Measurements from ENCODE around the gene MAP3K13. TPM values are rescaled to one million over a fixed set of nuclear protein-coding genes. Genes with fewer than 3 reads are reported as not detected.

Gene MAP3K13
- total RNA-seq, 2 experiments from 2014 or later: 14.3 to 17.6 TPM

DNA sequence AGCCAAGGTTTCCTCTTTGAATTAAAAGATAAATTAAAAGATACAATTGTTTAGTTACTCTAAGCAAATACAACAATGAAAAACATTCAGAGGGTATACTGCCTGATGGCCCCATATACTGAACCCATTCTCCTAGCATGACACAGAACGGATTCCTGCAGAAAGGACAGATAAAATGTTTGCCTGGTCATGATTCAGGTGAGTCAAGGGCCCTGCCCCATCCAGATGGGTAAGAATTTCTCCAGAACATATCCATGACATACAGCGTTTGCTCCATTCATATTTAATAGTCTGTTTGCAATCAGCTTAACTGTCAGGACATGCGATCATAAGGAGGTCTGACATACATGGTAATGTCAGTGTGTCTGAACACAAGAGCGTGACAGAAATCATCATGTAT lies 127.3 kb downstream of the MAP3K13 start:
- DNase-seq: no peak
- no peaks in the 10 kb centered on the region for H3K27me3 Mint-ChIP-seq
- ATAC-seq: no peak
- no peaks in the 10 kb centered on the region for H3K9me3 Mint-ChIP-seq (ENCODE audit: low read depth)
- intact Hi-C loops (cut with DNase I, micrococcal nuclease): no loop called here
- CTCF ChIA-PET: no interaction called here
- no peak overlapping the region for H3K27ac Mint-ChIP-seq
- POLR2A ChIA-PET: no interaction called here
- H3K36me3 Mint-ChIP-seq (ENCODE audit: low read depth): peaks cover 51% of the 10 kb centered on the region
- no peak overlapping the region for H3K4me3 Mint-ChIP-seq
- H3K4me1 Mint-ChIP-seq: no peaks in the 10 kb centered on the region

DNA sequence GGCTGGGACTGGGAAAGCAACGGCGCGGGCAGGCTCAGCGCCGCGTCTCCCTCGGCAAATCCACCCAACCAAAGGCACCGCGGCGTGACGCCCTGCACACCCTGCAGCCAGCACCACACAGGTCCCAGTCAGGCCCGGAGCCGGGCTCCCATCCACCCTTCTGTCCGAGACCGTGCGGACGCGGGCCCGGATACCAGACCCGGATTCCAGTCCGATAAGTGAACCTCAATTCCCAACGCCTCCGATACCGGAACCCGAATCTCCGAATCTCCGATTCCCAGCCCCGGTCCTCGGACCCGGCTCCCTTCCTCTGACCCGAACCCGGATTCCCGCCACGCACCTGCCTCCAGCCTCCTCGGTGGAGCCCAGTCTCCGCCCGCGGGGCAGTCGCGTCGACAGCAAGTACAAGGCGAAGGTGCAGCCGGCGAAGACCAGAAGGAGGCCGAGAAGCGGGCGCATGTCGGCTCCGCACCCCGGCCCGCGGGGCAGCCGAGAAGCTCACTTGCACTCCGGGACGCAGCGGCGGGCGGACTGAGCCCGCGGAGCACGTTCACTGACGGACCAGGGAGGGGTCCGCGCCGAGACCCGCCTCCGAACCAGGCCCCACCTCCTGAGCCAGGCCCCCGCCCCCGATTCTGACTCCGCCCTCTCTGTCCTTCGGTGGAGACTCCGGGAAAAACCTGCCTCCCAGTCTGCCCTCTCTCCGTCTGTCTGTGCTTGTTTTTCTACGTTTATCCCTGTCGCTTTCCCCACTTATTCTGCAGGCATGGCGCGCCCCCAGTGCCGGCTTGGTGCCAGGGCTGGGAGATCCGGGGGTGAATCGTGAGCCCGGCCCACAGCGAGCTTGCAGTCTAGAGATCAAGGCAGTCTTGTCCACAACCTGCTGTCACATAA lies 135.8 kb downstream of the MAP3K13 start, which contains the start of gene TMEM41A:
Gene TMEM41A (minus strand): TSS at position 533 of the 894 bp plus-strand sequence. CDS start 74 bp downstream, at position 459.
- POLR2A ChIA-PET: interaction anchor here (0.6 to 1.3 kb wide), 6 partner anchors 11 to 88 kb away, joined by 3 read pairs; partner anchors contain the start of genes LIPH and SENP2
- DNase-seq (peak; percentile 96), ATAC-seq (peak; percentile 99)
- Mint-ChIP-seq H3K27ac (peak within 1 kb of the TSS; percentile 91), H3K4me3 (peak within 1 kb of the TSS; percentile 98), H3K4me1 (peaks cover 18% of the 10 kb centered on the region), H3K36me3 (ENCODE audit: low read depth) (peaks cover 19% of the 10 kb centered on the region), H3K9me3 (ENCODE audit: low read depth) (no peaks in the 10 kb centered on the region), H3K27me3 (no peaks in the 10 kb centered on the region)
- intact Hi-C loops (cut with DNase I, micrococcal nuclease): loop anchor here (1.0 to 2.0 kb wide), 8 partner anchors 54 to 686 kb away; partner anchors contain the start of genes LIPH (in 2 of the 2), SENP2 (in 2 of the 2) and VPS8 (in 1 of the 2)
- CTCF ChIA-PET: interaction anchor here (0.6 to 1.0 kb wide), 3 partner anchors 49 to 921 kb away, joined by 3 read pairs; no protein-coding TSS in a partner anchor

DNA sequence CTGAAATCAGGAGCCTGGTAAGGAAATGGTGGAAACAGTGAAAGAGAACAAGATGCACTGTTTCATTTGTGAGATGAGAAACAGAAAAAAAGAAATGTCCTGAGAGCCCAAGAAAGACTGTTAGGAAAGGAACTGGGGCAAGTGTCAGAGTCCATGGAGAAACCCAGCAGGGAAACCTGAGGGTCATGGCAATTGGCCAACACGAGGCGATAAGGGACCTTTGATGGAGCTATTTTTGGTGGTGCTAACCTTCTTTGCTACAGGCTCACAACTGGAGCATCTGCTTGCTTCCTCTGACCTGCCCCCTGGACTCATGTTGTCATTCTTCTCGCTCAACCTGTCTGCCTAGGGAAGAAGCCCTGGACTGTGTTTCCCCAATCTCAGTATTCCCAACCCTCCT lies 140.1 kb downstream of the MAP3K13 start:
- ATAC-seq: no peak
- peaks cover 5% of the 10 kb centered on the region for H3K4me1 Mint-ChIP-seq
- H3K36me3 Mint-ChIP-seq (ENCODE audit: low read depth): no peaks in the 10 kb centered on the region
- ChIA-PET POLR2A (no interaction called here), CTCF (interaction anchor here (0.6 to 1.7 kb wide), 2 partner anchors 10 to 21 kb away, joined by 3 to 5 read pairs; no protein-coding TSS in a partner anchor)
- no peaks in the 10 kb centered on the region for H3K27me3 Mint-ChIP-seq
- no peak overlapping the region for H3K4me3 Mint-ChIP-seq
- H3K27ac Mint-ChIP-seq: no peak overlapping the region
- no peak for DNase-seq
- H3K9me3 Mint-ChIP-seq (ENCODE audit: low read depth): no peaks in the 10 kb centered on the region
- intact Hi-C loops (cut with DNase I, micrococcal nuclease): no loop called here

DNA sequence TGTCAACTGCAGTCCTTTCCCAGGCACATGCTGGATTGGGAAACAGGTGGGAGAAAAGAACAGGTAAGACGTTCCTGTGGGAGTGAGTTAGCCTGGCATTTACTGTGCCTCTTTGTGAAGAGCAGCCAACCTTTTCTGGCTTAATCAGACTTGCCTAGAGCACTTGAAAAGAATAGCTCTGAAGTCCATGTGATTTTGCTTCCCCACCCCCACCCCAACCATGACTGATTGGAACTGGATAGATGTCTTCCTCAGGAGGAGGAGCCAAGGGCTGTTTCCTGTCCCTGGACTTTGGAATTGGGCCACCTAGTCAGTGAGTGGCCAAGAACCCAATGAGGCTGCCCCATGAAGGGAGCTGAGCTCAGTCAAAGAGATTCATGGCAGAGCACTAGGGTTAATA lies 140.6 kb downstream of the MAP3K13 start:
- POLR2A ChIA-PET: no interaction called here
- Mint-ChIP-seq H3K9me3 (ENCODE audit: low read depth) (no peaks in the 10 kb centered on the region), H3K36me3 (ENCODE audit: low read depth) (no peaks in the 10 kb centered on the region), H3K4me1 (peaks cover 3% of the 10 kb centered on the region), H3K4me3 (no peak overlapping the region), H3K27me3 (no peaks in the 10 kb centered on the region), H3K27ac (no peak overlapping the region)
- no peak for DNase-seq
- intact Hi-C loops (cut with DNase I, micrococcal nuclease): no loop called here
- CTCF ChIA-PET: interaction anchor here (0.6 to 1.7 kb wide), 3 partner anchors 9 to 70 kb away, joined by 3 to 5 read pairs (median 3); no protein-coding TSS in a partner anchor
- ATAC-seq: no peak

DNA sequence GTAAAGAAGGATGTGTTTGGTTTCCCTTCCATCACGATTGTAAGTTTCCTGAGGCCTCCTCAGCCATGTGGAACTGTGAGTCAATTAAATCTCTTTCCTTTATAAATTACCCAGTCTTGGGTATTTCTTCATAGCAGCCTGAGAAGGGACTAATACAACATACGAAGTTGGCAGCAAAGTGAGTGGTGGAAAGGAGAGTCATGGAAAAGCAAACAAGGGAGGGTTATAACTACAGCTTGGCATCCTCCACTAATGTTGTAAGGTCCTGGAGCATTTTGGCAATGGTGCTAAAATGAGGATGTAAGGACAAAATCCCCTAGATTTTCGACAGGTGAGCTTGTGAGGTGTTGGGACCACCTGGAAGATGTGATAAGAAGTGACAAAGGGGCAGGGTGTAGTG lies 141.7 kb downstream of the MAP3K13 start:
- H3K4me1 Mint-ChIP-seq: peaks cover 2% of the 10 kb centered on the region
- H3K4me3 Mint-ChIP-seq: no peak overlapping the region
- no peak for ATAC-seq
- ChIA-PET CTCF (interaction anchor here (1.6 kb wide), 1 partner anchor 69 kb away, joined by 3 read pairs; no protein-coding TSS in a partner anchor), POLR2A (no interaction called here)
- no peaks in the 10 kb centered on the region for H3K9me3 Mint-ChIP-seq (ENCODE audit: low read depth)
- H3K27me3 Mint-ChIP-seq: no peaks in the 10 kb centered on the region
- intact Hi-C loops (cut with DNase I, micrococcal nuclease): no loop called here
- H3K36me3 Mint-ChIP-seq (ENCODE audit: low read depth): no peaks in the 10 kb centered on the region
- H3K27ac Mint-ChIP-seq: no peak overlapping the region
- DNase-seq: no peak

DNA sequence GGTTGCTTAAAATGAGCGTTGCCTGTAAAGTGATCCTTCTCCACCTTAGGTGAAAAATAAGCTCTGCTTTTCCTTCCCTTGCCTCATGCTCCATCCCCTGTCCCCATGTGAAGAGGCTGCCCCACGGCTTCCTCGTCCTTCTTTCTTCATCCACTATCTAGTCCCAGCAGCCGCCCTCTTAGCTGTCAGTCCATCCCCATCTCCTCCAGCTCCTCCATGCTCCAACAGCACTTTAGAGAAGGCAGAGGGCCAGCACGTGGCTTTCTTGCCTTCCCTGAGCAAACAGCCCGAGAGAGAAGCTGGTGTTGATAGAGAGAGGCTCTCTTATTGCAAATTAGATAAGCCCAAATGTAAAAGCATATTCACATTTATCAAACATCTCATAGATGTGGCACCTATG lies 144.9 kb downstream of the MAP3K13 start:
- Mint-ChIP-seq H3K36me3 (ENCODE audit: low read depth) (no peaks in the 10 kb centered on the region), H3K27ac (no peak overlapping the region), H3K9me3 (ENCODE audit: low read depth) (no peaks in the 10 kb centered on the region), H3K27me3 (peaks cover 2% of the 10 kb centered on the region), H3K4me1 (peaks cover 2% of the 10 kb centered on the region), H3K4me3 (no peak overlapping the region)
- POLR2A ChIA-PET: no interaction called here
- ATAC-seq: no peak
- intact Hi-C loops (cut with DNase I, micrococcal nuclease): no loop called here
- DNase-seq: no peak
- CTCF ChIA-PET: no interaction called here

DNA sequence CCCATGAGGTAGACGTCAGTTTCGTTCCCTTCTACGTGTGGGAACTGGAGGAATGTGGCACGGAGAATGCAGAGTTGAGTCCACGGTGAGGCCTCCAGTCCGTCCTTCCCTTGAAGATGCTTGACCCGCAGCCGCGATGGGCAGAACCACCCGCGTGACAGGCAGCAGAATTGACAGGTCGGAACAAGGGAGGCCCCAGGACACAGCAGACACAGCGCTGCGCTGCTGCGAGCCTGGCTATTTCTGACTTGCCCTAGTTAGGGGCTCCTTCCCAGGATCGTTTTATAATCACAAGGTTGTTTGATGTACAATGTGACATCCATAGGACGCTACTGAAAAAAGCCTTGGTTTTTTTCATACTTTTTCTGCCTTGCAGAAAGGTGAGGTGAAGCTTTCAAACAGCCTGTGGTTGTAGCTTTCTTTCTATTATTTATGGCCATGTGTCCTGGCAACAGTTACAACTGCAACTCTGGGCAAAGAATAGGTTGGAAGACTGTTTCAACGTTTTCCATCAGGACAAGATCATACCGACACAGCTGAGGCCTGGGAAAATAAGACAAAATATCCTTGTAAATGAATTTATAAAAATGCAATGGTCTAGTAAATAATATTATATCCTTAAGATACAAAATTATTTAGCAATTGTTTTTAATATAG lies 145.5 kb downstream of the MAP3K13 start:
- CTCF ChIA-PET: no interaction called here
- DNase-seq: no peak
- no peak for ATAC-seq
- intact Hi-C loops (cut with DNase I, micrococcal nuclease): no loop called here
- Mint-ChIP-seq H3K27me3 (peaks cover 4% of the 10 kb centered on the region), H3K4me1 (peaks cover 2% of the 10 kb centered on the region), H3K4me3 (no peak overlapping the region), H3K9me3 (ENCODE audit: low read depth) (no peaks in the 10 kb centered on the region), H3K27ac (no peak overlapping the region), H3K36me3 (ENCODE audit: low read depth) (no peaks in the 10 kb centered on the region)
- POLR2A ChIA-PET: no interaction called here

DNA sequence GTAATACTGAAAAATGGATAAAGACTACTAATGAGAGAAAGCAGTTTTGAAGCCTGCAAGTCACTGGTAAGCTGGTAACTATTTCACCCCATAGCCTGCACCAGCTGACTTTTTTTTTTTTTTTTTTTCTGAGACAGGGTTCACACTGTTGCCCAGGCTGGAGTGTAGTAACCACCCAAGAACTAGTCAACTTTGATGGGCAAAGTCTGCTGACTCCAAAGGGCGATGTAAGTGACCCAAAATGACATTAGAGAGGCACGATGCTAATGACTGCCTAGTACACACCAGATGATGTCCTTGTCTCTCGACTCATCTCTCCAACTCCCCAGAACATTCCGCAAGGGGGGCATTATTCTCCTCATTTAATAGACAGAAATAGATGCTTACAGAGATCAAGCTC lies 148.8 kb downstream of the MAP3K13 start:
- intact Hi-C loops (cut with DNase I, micrococcal nuclease): no loop called here
- DNase-seq (no peak), ATAC-seq (no peak)
- no peaks in the 10 kb centered on the region for H3K36me3 Mint-ChIP-seq (ENCODE audit: low read depth)
- CTCF ChIA-PET: no interaction called here
- no peak overlapping the region for H3K27ac Mint-ChIP-seq
- POLR2A ChIA-PET: no interaction called here
- no peaks in the 10 kb centered on the region for H3K9me3 Mint-ChIP-seq (ENCODE audit: low read depth)
- H3K4me1 Mint-ChIP-seq: no peaks in the 10 kb centered on the region
- peaks cover 13% of the 10 kb centered on the region for H3K27me3 Mint-ChIP-seq
- no peak overlapping the region for H3K4me3 Mint-ChIP-seq

DNA sequence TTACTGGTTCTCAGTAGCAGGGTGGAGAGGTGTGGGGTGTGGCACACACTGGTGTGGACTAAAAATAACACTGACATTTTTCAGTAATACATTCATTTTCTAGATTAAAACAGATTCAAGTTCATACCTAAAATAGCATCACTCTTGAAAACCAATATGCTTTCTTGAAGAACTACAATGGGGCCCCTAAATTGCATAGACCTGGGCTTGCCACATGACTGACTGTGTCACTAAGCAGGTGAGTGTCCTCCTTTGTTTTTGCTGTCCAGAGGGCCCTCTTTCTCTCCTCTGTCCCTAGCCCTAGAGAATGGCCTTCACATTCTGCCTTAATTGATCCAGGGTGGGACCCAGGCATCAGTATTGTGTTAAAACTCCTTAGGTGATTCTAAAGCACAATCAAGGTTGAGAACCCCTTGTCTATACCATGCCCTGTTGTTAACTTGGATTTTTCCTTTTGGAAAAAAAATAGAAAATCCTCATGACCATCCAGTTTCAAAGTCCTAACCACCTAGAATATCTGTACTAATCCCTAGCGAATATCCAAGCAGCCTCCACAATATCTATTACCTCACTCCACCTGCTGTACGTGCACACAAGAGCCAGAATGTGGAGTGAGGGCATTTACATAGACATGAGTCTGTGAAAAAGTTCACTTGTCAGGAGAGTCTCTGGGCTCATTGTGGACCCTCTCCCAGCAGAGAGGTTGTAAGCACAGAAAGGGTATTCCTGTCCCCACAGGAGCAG lies 154.6 kb downstream of the MAP3K13 start:
- intact Hi-C loops (cut with DNase I, micrococcal nuclease): no loop called here
- no peak overlapping the region for H3K4me3 Mint-ChIP-seq

DNA sequence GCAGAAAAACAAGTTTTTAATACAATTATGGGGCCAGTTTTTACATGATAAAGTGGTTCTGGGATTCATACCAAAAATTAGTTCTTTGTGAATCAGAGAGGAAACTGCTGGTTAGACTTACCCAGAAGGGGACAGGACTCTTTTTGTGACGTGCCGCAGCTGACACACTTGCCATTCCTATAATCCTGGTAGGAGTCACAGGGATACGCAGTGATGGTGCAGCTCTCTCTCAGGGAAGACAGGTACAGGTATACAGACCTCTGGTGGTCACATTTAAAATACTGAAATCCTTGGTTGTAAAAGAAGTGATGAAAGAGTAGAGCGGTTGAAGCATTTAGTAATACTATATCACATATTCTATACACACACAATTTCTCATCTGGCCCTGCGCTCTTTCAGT lies 156.1 kb downstream of the MAP3K13 start:
- intact Hi-C loops (cut with DNase I, micrococcal nuclease): no loop called here
- DNase-seq (no peak), ATAC-seq (no peak)
- Mint-ChIP-seq H3K4me3 (no peak overlapping the region), H3K27ac (no peak overlapping the region), H3K36me3 (ENCODE audit: low read depth) (no peaks in the 10 kb centered on the region), H3K27me3 (peaks cover 20% of the 10 kb centered on the region), H3K9me3 (ENCODE audit: low read depth) (no peaks in the 10 kb centered on the region), H3K4me1 (no peaks in the 10 kb centered on the region)
- ChIA-PET POLR2A (no interaction called here), CTCF (interaction anchor here (0.6 kb wide), 1 partner anchor 9 kb away, joined by 3 read pairs; no protein-coding TSS in a partner anchor)

More for the DNA sequence above, 154.6 kb downstream of the MAP3K13 start:
- CTCF ChIA-PET: no interaction called here
- H3K9me3 Mint-ChIP-seq (ENCODE audit: low read depth): no peaks in the 10 kb centered on the region
- ATAC-seq: no peak
- DNase-seq: no peak
- no peak overlapping the region for H3K27ac Mint-ChIP-seq
- H3K4me1 Mint-ChIP-seq: no peaks in the 10 kb centered on the region
- H3K36me3 Mint-ChIP-seq (ENCODE audit: low read depth): no peaks in the 10 kb centered on the region
- POLR2A ChIA-PET: no interaction called here
- peaks cover 22% of the 10 kb centered on the region for H3K27me3 Mint-ChIP-seq
